COLO829 (cell line): ENCODE data around the gene SUMO3.

Source experiments
- DNase-seq: peaks from one replicate; pipeline ENCODE4 v3.0.0; 2012; ENCODE audit warnings: low spot score

SUMO3 gene

GRCh38 chr21:44828362-44829056, 10.6 kb upstream of the SUMO3 start:
- no peak for DNase-seq

GRCh38 chr21:44823179-44823660, 5.4 kb upstream of the SUMO3 start:
- no peak for DNase-seq

- no peak for DNase-seq
These were observed 4.8 kb upstream of the SUMO3 start for GRCh38 chr21:44822484-44823178.

GRCh38 chr21:44820851-44821250, 3.0 kb upstream of the SUMO3 start:
- no peak for DNase-seq

GRCh38 chr21:44819283-44820243, 1.7 kb upstream of the SUMO3 start:
- DNase-seq = no peak

- no peak for DNase-seq
These were observed 764 bp upstream of the SUMO3 start for GRCh38 chr21:44818640-44819011.

- peak; percentile 91 for DNase-seq
These were observed 369 bp downstream of the SUMO3 start for GRCh38 chr21:44817506-44817880.

- DNase-seq = no peak
These were observed 929 bp downstream of the SUMO3 start for GRCh38 chr21:44816761-44817505.

GRCh38 chr21:44815852-44816628, 1.8 kb downstream of the SUMO3 start:
- no peak for DNase-seq

- no peak for DNase-seq
These were observed 2.6 kb downstream of the SUMO3 start for GRCh38 chr21:44815225-44815624.

GRCh38 chr21:44814498-44815023, 3.3 kb downstream of the SUMO3 start:
- DNase-seq = no peak

- no peak for DNase-seq
These were observed 4.1 kb downstream of the SUMO3 start for GRCh38 chr21:44813727-44814126.

- no peak for DNase-seq
These were observed 4.7 kb downstream of the SUMO3 start for GRCh38 chr21:44813149-44813548.

- DNase-seq = no peak
These were observed 5.2 kb downstream of the SUMO3 start for GRCh38 chr21:44812640-44813039.

GRCh38 chr21:44810779-44811178, 7.1 kb downstream of the SUMO3 start:
- DNase-seq = no peak

GRCh38 chr21:44805859-44806258, 12.0 kb downstream of the SUMO3 start:
- DNase-seq = no peak

- DNase-seq = no peak
These were observed 12.6 kb downstream of the SUMO3 start for GRCh38 chr21:44805226-44805625.

- no peak for DNase-seq
These were observed 13.1 kb downstream of the SUMO3 start for GRCh38 chr21:44804762-44805161.

GRCh38 chr21:44803651-44804050, 14.2 kb downstream of the SUMO3 start:
- no peak for DNase-seq

GRCh38 chr21:44802396-44803153, 15.3 kb downstream of the SUMO3 start:
- peak; percentile 29 for DNase-seq
